GM21526 (cell line): ENCODE measurements around the gene CLDND2.

ENCODE experiments used
- ATAC-seq: cut with Tn5 transposase; IDR thresholded peaks from one replicate; pipeline ENCODE4 v1.9.1; 2021; ENCODE audit warnings: moderate library complexity; ENCODE audit not compliant: unreplicated experiment, low FRiP score

CLDND2 gene

GRCh38 chr19:51357952-51358351, 10.9 kb downstream of the CLDND2 start:
- no peak for ATAC-seq

GRCh38 chr19:51356159-51356801, 12.5 kb downstream of the CLDND2 start:
- no peak for ATAC-seq

- ATAC-seq: no peak
These were observed 14.1 kb downstream of the CLDND2 start for GRCh38 chr19:51354742-51355148.

- ATAC-seq: no peak
These were observed 14.6 kb downstream of the CLDND2 start for GRCh38 chr19:51354103-51354741.

- ATAC-seq: no peak
These were observed 15.9 kb downstream of the CLDND2 start for GRCh38 chr19:51352783-51353360.

GRCh38 chr19:51351266-51351990, 17.4 kb downstream of the CLDND2 start:
- no peak for ATAC-seq

GRCh38 chr19:51347209-51347928, 21.4 kb downstream of the CLDND2 start:
- ATAC-seq: no peak

- no peak for ATAC-seq
These were observed 22.1 kb downstream of the CLDND2 start for GRCh38 chr19:51346742-51347141.

GRCh38 chr19:51345076-51345620, 23.7 kb downstream of the CLDND2 start:
- no peak for ATAC-seq

GRCh38 chr19:51342631-51343569, 25.9 kb downstream of the CLDND2 start:
- ATAC-seq: no peak

- no peak for ATAC-seq
These were observed 26.7 kb downstream of the CLDND2 start, which contains the start of gene VSIG10L for GRCh38 chr19:51341976-51342580. TSS of gene VSIG10L (minus strand) at chr19:51342139. CDS start at chr19:51342124, 15 bp downstream.

- no peak for ATAC-seq
These were observed 27.7 kb downstream of the CLDND2 start for GRCh38 chr19:51341066-51341465.

GRCh38 chr19:51339687-51340656, 28.8 kb downstream of the CLDND2 start:
- ATAC-seq: peak; percentile 49

- ATAC-seq: peak; percentile 1
These were observed 29.5 kb downstream of the CLDND2 start for GRCh38 chr19:51339313-51339686.

- ATAC-seq: peak; percentile 48
These were observed 30.1 kb downstream of the CLDND2 start for GRCh38 chr19:51338563-51339312.

- ATAC-seq: no peak
These were observed 30.8 kb downstream of the CLDND2 start for GRCh38 chr19:51337861-51338562.
